Measurements from ENCODE around the gene HCN4. TPM values are rescaled to one million over a fixed set of nuclear protein-coding genes. Genes with fewer than 3 reads are reported as not detected.

Gene HCN4
- total and polyA plus RNA-seq, 4 donors = not detected

- Histone ChIP-seq H3K4me3 (ENCODE audit: low read depth in 1 of 3, low read length in 3 of 3) (no peak overlapping the region), H3K4me1 (ENCODE audit: control insufficient read depth in 4 of 4, insufficient read depth in 4 of 4, low read length in 3 of 4) (no peaks in the 10 kb centered on the region), H3K27ac (ENCODE audit: low read depth in 1 of 2, low read length in 2 of 2) (no peak overlapping the region), H3K9me3 (ENCODE audit: control insufficient read depth in 4 of 4, low read length in 3 of 4) (no peaks in the 10 kb centered on the region), H3K9ac (ENCODE audit: low read depth in 1 of 2, low read length in 2 of 2) (no peak overlapping the region), H3K36me3 (ENCODE audit: control insufficient read depth in 4 of 4, insufficient read depth in 3 of 4, low read depth in 1 of 4, low read length in 3 of 4) (no peaks in the 10 kb centered on the region), H3K27me3 (ENCODE audit: control insufficient read depth in 4 of 4, insufficient read depth in 4 of 4, low read length in 3 of 4) (peaks cover 0 to 4% (median 2%) of the 10 kb centered on the region in 4 donors)
- WGBS = 70% methylated on average over 2 of the region's 2 CpGs
- no peak for TF ChIP-seq REST (IDR thresholded peaks at IDR 0.05)
- no peak for TF ChIP-seq SP1 (IDR thresholded peaks at IDR 0.05)
- no peak for TF ChIP-seq RAD21 (IDR thresholded peaks at IDR 0.05)
- TF ChIP-seq HNF4G (IDR thresholded peaks at IDR 0.05) = no peak
- TF ChIP-seq, protein P1, sequence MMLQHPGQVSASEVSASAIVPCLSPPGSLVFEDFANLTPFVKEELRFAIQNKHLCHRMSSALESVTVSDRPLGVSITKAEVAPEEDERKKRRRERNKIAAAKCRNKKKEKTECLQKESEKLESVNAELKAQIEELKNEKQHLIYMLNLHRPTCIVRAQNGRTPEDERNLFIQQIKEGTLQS (IDR thresholded peaks at IDR 0.05) = no peak
- TF ChIP-seq HNF4A (conservative IDR thresholded peaks at IDR 0.05) = no peak
- TF ChIP-seq NR2F2 (IDR thresholded peaks at IDR 0.05) = no peak
- no peak for TF ChIP-seq FOXA1 (IDR thresholded peaks at IDR 0.05)
- TF ChIP-seq, protein P2, sequence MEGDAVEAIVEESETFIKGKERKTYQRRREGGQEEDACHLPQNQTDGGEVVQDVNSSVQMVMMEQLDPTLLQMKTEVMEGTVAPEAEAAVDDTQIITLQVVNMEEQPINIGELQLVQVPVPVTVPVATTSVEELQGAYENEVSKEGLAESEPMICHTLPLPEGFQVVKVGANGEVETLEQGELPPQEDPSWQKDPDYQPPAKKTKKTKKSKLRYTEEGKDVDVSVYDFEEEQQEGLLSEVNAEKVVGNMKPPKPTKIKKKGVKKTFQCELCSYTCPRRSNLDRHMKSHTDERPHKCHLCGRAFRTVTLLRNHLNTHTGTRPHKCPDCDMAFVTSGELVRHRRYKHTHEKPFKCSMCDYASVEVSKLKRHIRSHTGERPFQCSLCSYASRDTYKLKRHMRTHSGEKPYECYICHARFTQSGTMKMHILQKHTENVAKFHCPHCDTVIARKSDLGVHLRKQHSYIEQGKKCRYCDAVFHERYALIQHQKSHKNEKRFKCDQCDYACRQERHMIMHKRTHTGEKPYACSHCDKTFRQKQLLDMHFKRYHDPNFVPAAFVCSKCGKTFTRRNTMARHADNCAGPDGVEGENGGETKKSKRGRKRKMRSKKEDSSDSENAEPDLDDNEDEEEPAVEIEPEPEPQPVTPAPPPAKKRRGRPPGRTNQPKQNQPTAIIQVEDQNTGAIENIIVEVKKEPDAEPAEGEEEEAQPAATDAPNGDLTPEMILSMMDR (IDR thresholded peaks at IDR 0.05; ENCODE audit: low read depth, low read length, missing input control) = no peak
- no peak for TF ChIP-seq RXRA (IDR thresholded peaks at IDR 0.05)
- TF ChIP-seq, protein P3, sequence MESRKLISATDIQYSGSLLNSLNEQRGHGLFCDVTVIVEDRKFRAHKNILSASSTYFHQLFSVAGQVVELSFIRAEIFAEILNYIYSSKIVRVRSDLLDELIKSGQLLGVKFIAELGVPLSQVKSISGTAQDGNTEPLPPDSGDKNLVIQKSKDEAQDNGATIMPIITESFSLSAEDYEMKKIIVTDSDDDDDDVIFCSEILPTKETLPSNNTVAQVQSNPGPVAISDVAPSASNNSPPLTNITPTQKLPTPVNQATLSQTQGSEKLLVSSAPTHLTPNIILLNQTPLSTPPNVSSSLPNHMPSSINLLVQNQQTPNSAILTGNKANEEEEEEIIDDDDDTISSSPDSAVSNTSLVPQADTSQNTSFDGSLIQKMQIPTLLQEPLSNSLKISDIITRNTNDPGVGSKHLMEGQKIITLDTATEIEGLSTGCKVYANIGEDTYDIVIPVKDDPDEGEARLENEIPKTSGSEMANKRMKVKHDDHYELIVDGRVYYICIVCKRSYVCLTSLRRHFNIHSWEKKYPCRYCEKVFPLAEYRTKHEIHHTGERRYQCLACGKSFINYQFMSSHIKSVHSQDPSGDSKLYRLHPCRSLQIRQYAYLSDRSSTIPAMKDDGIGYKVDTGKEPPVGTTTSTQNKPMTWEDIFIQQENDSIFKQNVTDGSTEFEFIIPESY (IDR thresholded peaks at IDR 0.05) = no peak
- no peak for TF ChIP-seq GABPA (IDR thresholded peaks at IDR 0.05 in 1 of 2, conservative IDR thresholded peaks at IDR 0.05 in 1 of 2)
- TF ChIP-seq EGR1 (IDR thresholded peaks at IDR 0.05; ENCODE audit: low read depth in 2 of 2) = no peak
- TF ChIP-seq JUND (IDR thresholded peaks at IDR 0.05) = no peak
- TF ChIP-seq YY1 (IDR thresholded peaks at IDR 0.05) = no peak
- no peak for TF ChIP-seq TAF1 (conservative IDR thresholded peaks at IDR 0.05)
- DNase-seq (ENCODE audit: low spot score) = no peak
Measured at GRCh38 chr15:73392025-73392424, 23.3 kb upstream of the HCN4 start.
